ENCODE results near the gene LMTK3.

LMTK3 gene

DNA sequence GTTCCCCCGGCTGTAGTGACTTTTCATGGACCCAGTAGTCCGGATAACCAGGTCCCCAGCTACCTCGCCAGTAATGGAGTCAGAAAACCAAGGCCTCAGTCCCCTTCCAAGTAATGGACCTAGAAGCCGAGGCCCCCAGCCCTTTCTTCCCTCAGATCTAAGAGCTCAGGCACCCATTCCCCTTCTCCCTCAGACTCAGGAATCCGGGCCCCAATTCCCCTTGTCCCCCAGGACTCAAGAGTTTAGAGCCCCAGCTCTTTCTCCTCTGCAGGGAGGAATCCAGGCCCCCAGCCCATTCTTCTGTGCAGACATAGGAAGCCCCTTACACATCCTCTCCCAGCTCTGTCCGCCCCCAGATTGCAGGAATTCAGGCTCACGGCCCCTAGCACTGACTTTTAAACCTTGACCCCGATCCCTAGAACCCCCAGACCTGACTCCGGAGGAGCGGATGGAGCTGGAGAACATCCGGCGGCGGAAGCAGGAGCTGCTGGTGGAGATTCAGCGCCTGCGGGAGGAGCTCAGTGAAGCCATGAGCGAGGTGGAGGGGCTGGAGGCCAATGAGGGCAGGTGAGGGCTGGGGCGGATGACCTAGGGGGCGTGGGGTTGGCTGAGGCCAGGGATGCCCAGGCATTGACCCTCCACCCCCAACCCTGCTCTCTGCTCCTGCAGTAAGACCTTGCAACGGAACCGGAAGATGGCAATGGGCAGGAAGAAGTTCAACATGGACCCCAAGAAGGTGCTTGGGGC, 41.5 kb downstream of the LMTK3 start:
- DNase-seq (no peak), ATAC-seq (no peak)

- DNase-seq (peak; percentile 87), ATAC-seq (peak; percentile 30)
These were observed 42.2 kb downstream of the LMTK3 start, which contains the start of gene CYTH2 for GRCh38 chr19:48469289-48469881. TSS of gene CYTH2 (plus strand) at chr19:48469369. CDS start at chr19:48469508, 139 bp downstream.

DNA sequence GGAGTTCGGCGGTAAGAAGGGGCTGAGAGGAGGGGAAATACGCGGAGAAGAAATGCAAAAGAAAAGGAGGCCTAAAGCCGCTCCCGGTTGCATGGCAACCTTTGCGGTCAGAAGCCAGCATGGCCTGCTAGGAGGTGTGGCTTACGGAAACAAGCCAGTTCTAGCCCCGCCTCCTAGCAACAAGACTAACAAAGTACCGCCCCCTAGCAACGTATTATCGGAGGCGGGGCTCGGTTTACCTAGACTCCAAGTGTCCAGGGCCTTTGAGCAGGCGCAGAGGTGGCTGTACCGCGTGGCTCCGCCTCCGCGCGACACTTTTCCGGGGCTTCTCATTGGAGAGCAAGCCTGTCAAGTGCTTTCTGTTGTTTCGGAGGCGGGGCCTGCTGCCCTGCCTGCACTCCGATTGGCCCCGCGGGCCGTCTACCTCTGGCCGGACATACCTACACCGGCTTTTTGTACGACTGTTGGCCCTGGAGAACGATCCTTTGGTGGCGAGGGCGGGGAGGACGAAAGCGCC, 42.8 kb downstream of the LMTK3 start:
- DNase-seq: peak; percentile 98
- peak; percentile 94 for ATAC-seq

DNA sequence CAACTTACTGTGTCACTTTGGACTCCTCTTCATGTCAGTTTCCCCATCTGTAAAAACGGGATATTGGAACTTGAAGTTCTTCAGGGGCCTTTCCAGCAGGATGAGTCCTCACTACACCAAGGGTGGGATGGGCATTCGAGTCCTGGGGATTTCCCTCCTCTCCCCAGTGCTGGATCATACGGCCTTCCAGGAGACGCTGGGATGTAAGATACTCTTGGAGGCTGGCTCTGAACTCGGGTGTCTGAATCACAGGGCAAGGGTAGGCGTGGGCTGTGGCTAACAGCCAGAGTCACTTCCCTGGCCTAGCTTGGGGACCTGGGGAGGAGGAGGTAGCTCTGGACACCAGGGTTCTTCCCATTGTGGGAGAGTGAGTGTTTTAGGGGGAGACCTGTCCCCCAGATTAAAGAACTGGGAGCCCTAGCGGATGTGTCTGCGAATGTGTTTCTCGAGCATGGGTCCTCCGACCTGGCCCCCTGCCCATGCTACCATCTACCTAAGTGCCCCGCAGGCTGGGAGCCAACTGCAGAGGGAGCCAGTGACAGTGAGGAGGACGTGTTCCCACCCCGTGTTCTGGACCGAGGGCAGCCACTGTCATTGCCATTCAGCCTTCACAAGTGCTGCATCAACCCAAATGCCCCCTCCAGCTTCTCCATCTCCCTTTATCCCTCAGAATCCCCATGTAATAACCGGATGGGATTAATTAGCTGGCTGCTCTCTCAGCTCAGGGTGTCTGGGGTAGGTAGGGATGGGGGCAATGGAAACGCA, 44.9 kb downstream of the LMTK3 start:
- ATAC-seq (no peak), DNase-seq (no peak)

DNA sequence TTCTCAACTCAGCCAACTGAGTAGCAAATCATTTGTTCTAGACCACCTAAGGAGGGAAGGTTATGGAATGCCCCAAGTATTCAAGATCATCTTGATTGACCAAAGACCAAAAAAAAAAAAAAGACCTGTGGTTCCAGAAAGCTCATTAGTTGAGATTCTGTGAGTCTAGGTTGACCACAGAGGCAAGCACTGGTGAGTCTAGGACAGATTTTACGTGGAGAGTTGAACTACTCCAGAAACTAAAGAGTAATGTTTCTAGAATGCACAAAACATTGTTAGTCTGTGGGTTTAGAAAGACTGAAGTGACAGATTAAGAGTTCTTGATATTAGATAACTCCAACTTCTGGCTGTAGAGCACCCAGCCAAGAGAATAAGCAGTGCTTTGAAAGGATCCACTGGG, 46.4 kb downstream of the LMTK3 start:
- no peak for ATAC-seq

GRCh38 chr19:48461982-48462655, 49.5 kb downstream of the LMTK3 start:
- DNase-seq (peak; percentile 30), ATAC-seq (no peak)

More for the DNA sequence above, 46.4 kb downstream of the LMTK3 start:
- DNase-seq: no peak

GRCh38 chr19:48461651-48461981, 50.0 kb downstream of the LMTK3 start:
- DNase-seq (no peak), ATAC-seq (no peak)

DNA sequence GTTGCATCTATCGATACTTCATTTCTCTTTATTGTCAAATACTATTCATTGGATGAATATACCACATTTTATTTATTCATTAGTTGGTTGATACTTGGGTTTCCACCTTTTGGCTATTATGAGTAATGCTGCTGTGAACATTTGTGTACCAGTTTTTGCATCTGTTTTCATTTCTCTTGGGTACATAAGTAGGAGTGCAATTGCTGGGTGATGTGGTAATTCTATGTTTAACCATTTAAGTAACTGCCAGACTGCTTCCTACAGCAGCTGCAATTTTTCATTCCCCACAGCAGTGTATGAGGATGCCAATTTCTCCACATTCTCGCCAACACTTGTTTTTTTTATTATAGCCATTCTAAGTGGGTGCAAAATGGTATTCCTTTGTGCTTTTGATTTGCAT, 53.6 kb downstream of the LMTK3 start:
- DNase-seq: no peak
- ATAC-seq: no peak

DNA sequence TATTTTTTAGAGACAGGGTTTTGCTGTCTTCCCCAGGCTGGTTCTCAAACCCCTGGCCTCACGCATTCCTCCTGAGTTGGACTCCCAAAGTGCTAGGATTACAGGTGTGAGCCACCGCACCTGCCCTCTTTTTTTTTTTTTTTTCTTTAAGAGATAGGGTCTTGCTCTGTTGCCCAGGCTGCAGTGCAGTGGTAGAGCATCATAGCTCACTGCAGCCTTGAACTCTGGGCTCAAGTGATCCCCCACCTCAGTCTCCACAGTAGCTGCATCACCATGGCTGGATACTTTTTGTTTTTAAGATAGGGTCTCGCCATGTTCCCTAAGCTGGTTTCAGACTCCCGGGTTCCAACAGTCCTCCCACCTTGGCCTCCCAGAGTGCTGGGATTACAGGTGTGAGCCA, 54.8 kb downstream of the LMTK3 start:
- ATAC-seq (no peak), DNase-seq (no peak)

GRCh38 chr19:48455908-48456562, 55.6 kb downstream of the LMTK3 start:
- ATAC-seq (no peak), DNase-seq (no peak)

DNA sequence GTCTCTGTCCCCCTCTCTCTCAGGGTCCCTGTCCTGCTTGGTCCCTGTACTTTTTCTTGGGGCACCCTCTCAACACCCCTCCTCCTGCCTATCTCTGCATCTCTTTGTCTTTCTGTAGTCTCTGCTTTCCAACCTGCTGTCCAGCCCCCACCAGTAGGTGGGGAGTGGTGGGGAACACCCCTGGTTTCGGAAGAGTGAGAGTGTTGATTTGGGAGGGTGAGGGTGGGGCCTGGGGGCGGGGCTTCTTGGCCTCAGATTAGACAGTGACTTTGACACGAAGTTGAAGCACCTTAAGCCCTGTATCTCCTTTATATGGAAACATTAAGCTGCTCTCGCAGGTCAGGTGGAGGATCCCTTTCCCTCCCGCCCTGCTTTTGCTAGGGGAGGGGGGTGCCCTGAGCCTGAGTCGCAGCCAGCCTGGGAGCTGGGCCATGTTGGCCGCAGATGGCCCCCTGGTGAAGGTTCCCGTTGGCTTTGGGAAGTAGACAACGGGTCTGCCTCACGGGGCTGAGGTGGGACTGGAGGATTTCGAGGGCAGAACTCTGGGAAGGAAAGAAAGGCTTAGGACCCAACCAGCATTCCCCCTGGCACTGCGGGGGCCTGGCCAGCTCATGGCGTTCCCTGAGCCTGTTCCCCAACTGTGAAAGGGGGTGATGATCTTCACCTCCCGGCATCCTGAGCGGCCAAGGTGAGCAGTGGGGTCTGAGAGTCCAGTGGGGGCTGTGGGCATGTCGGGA, 56.3 kb downstream of the LMTK3 start, which contains the start of gene KCNJ14:
Gene KCNJ14, plus strand, starts transcription at position 404 of the 737 bp plus-strand sequence. CDS start 6,151 bp downstream, outside the sequence.
- DNase-seq: no peak

DNA sequence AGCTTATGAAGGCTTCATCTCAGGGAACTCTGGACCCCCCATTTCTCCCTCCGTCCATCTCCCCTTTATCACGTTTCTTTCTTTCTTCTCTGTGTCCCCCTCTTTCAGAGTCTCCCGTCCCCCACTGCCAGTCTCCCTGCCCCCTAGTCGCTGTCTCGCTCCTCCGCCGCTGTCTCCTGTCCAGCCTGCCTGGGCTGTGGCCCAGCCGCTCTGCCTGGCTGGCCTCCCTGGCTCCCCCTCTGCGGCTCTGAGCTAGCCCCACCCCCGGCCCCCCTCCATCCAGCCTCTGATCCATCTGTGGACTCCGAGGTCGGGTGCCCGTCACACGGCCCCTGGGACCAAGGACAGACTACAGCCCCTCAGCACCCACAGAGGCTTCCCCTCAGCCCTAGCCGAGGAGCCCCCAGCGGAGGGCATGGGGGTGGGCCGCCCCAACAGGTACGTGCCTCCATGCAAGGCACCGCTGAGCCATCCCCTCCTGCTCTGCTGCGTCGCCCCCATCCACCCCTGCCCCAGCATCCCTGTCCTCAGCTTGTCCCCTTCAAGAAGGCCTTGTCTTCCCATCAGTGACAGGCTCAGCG, 57.4 kb downstream of the LMTK3 start:
- DNase-seq (no peak), ATAC-seq (no peak)

More for the DNA sequence above, 56.3 kb downstream of the LMTK3 start, which contains the start of gene KCNJ14:
- no peak for ATAC-seq

DNA sequence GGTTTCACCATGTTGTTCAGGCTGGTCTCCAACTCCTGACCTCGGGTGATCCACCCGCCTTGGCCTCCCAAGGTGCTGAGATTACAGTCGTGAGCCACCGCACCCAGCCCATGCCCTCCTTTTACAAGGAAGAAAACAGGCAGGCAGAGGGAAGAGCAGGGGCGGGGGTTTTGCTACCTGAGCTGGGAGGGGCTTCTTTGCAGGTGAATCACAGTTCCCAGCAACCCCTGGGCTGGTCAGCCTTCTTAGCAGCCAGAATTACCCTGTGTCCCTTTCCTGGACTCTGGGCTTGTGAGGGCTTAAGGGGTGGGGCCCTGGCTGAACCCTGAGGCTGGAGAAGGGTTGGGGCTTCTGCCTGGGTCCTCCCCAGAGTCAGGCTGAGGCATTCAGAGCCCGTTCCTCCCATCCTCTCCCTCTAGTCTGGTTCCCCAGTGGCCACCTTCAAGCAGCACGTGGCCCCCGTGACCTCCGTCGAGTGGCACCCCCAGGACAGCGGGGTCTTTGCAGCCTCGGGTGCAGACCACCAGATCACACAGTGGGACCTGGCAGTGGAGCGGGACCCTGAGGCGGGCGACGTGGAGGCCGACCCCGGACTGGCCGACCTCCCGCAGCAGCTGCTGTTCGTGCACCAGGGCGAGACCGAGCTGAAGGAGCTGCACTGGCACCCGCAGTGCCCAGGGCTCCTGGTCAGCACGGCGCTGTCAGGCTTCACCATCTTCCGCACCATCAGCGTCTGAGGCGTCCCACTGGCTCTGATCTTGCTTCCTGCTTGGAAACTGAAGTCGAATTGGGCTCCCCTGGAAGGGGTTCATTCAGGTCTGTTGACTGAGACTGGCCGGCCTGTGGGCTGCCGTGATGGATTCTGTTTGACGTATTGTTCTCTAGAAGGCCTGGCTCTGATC, 59.1 kb downstream of the LMTK3 start:
- no peak for ATAC-seq
- DNase-seq: no peak

DNA sequence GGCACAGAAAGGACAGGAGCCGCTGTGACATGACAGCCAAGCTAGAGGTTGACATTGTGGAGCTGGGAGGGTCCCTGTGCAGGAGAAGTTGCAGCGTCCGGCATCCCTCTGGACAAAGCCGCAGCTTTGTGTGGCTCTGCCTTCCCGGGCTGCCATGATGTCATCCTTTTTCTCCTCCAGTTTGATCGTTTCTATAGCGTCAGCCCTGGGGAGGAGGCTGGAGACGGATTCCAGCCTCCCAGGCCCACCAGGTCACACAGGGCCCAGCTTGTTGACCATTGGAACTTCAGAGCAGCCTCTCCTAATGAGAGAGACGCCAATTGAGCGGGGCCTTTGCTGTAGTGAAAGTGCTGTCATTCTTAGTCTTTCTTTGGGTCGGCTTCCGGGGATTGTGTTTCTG, 60.0 kb downstream of the LMTK3 start:
- no peak for DNase-seq
- no peak for ATAC-seq

DNA sequence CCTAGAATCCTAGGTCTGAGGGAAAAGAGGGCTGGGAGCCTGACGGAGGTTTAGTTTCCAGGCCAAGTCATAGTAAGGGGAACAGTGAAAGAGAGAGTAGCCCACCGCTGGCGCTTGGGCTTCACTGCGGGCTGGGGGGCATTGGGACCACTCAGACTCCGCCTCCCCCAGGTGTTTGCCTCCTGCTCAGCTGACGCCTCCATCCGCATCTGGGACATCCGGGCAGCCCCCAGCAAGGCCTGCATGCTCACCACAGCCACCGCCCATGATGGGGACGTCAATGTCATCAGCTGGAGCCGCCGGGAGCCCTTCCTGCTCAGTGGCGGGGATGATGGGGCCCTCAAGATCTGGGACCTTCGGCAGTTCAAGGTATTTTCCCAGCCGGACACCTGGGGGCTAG, 60.8 kb downstream of the LMTK3 start:
- DNase-seq (no peak), ATAC-seq (no peak)

- no peak for DNase-seq
- ATAC-seq: no peak
These were observed 61.2 kb downstream of the LMTK3 start for GRCh38 chr19:48450441-48450840.

- ATAC-seq (no peak), DNase-seq (no peak)
These were observed 63.1 kb downstream of the LMTK3 start for GRCh38 chr19:48448563-48448962.

DNA sequence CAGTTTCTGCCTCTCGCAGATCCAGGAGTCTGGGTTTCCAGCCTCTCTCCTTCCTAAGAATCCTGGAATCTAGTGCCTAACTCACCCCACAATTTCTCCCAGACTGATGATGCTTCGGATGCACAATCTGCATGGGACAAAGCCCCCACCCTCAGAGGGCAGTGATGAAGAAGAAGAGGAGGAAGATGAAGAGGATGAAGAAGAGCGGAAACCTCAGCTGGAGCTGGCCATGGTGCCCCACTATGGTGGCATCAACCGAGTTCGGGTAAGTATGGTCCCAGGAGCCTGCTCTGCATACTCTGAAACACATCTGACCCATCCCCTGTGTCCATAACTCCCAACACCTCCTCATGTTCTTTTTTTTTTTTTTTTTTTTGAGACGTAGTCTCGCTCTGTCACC, 65.1 kb downstream of the LMTK3 start:
- no peak for DNase-seq
- no peak for ATAC-seq

Measured in stimulated activated naive CD8-positive, alpha-beta T cell treated with anti-CD3 and anti-CD28 coated beads, Interleukin-15, Interleukin-2, amounts not matched to agents 100 U/mL and 50 U/mL, for 24 hours (primary cell).